GM10266 (cell line): ENCODE data around the gene BCL11A.
A peak's percentile ranks its signal among the peaks of the same experiment; 100 is the strongest.

Experiments used
- DNase-seq: peaks from one replicate; pipeline ENCODE4 v3.0.0; 2012; ENCODE audit errors: extremely low spot score
- CTCF ChIP-seq: IDR thresholded peaks from 2 replicates; pipeline ENCODE4 v1.5.1; 2012; ENCODE audit warnings: mild to moderate bottlenecking, low read depth; ENCODE audit not compliant: control insufficient read depth, insufficient read depth; ENCODE audit errors: missing control alignments

The BCL11A gene

GRCh38 chr2:60508339-60508917 lies 45.0 kb downstream of the BCL11A start:
- DNase-seq, result no peak

GRCh38 chr2:60507211-60507965 lies 46.1 kb downstream of the BCL11A start:
- no peak for DNase-seq
- no peak for TF ChIP-seq CTCF

More at GRCh38 chr2:60508339-60508917, 45.0 kb downstream of the BCL11A start:
- TF ChIP-seq CTCF, result no peak

GRCh38 chr2:60505880-60506260 lies 47.6 kb downstream of the BCL11A start:
- TF ChIP-seq CTCF, result no peak
- no peak for DNase-seq

GRCh38 chr2:60505240-60505879 lies 48.1 kb downstream of the BCL11A start:
- TF ChIP-seq CTCF, result no peak
- DNase-seq, result no peak

- TF ChIP-seq CTCF, result peak; percentile 8
- no peak for DNase-seq
These were observed 49.4 kb downstream of the BCL11A start for GRCh38 chr2:60504049-60504448.

GRCh38 chr2:60502144-60502543 lies 51.3 kb downstream of the BCL11A start:
- TF ChIP-seq CTCF, result no peak
- DNase-seq, result no peak

- TF ChIP-seq CTCF, result no peak
- no peak for DNase-seq
These were observed 52.6 kb downstream of the BCL11A start for GRCh38 chr2:60500861-60501260.
